GM19468 (cell line): Measurements from ENCODE around the gene TMEM215.

Experiments used
- ATAC-seq: cut with Tn5 transposase; IDR thresholded peaks from one replicate; pipeline ENCODE4 v1.9.1; 2021; ENCODE audit warnings: mild to moderate bottlenecking, moderate library complexity, moderate number of reproducible peaks; ENCODE audit not compliant: unreplicated experiment; ENCODE audit errors: extremely low read depth

Gene TMEM215

DNA sequence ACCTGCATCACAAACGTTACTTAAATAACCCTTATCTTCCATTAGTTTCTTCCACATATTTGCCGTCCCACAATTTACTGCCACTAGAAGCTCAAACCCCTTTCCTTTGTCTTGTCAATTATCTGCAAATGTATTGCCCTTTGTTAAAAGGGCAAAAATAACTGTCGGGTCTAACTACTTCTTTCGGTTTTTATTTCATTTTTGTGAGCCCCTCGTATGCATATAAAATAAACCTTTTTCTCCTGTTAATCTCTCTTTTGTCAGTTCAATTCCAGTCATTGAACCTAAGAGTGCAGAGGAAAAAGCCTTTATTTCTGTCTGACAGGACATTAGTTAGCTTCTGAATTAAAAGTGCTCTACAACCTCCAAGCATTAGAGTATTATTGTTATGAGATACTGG is 45.5 kb downstream of the TMEM215 start:
- ATAC-seq = no peak

DNA sequence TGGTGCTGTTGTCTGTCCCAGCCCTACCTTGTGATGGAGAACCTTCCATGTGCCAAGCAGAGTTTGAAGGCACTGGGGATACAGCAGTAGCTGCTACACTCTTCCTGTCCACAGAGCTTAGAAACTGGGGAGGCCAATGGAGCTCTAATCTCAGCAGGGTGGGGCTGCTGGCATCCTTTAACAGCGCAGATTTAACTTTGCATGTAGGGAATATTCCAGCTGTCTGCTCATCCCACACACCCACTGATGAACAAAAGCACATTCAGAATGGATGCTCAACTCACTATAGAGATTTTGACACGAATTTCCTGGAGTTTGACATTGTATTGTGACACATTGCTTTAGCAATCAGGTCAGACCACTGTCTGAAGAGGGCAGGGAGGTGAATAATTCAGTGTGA is 49.0 kb downstream of the TMEM215 start:
- ATAC-seq = no peak
